Retinal pigment epithelial cell (primary cell): ENCODE measurements around the gene TEAD1.

Experiments used
- DNase-seq: peaks from one replicate; pipeline ENCODE4 v3.0.0-alpha.2; 2010; ENCODE audit warnings: low read depth
- H3K4me3 ChIP-seq: 2 replicates; pipeline ENCODE4 v1.5.1; 2011; ENCODE audit warnings: mild to moderate bottlenecking, low read length, control low read depth, moderate library complexity
- CTCF ChIP-seq: conservative IDR thresholded peaks from 2 replicates; pipeline ENCODE4 v1.5.1; 2011; ENCODE audit warnings: low read depth, low read length, control low read depth, inconsistent platforms

The TEAD1 gene

GRCh38 chr11:12918667-12919066 lies 244.4 kb downstream of the TEAD1 start:
- TF ChIP-seq CTCF, result no peak
- no peak overlapping the region for H3K4me3 ChIP-seq
- no peak for DNase-seq

GRCh38 chr11:12922418-12922817 lies 248.2 kb downstream of the TEAD1 start:
- DNase-seq, result no peak
- no peak for TF ChIP-seq CTCF
- H3K4me3 ChIP-seq, result no peak overlapping the region

GRCh38 chr11:12922980-12923507 lies 248.8 kb downstream of the TEAD1 start:
- no peak for TF ChIP-seq CTCF
- no peak overlapping the region for H3K4me3 ChIP-seq
- no peak for DNase-seq

GRCh38 chr11:12924650-12925049 lies 250.4 kb downstream of the TEAD1 start:
- DNase-seq, result no peak
- H3K4me3 ChIP-seq, result no peak overlapping the region
- no peak for TF ChIP-seq CTCF

- no peak for DNase-seq
- no peak overlapping the region for H3K4me3 ChIP-seq
- TF ChIP-seq CTCF, result no peak
Observed at GRCh38 chr11:12925520-12925919, 251.3 kb downstream of the TEAD1 start.

- no peak for TF ChIP-seq CTCF
- H3K4me3 ChIP-seq, result no peak overlapping the region
- no peak for DNase-seq
Observed at GRCh38 chr11:12927221-12927620, 253.0 kb downstream of the TEAD1 start.

- DNase-seq, result no peak
- no peak overlapping the region for H3K4me3 ChIP-seq
Observed at GRCh38 chr11:12927886-12928285, 253.7 kb downstream of the TEAD1 start.

More at GRCh38 chr11:12927886-12928285, 253.7 kb downstream of the TEAD1 start:
- TF ChIP-seq CTCF, result no peak
